H9 (cell line): ENCODE data around the gene MRPL37. TPM values are rescaled to one million over a fixed set of nuclear protein-coding genes. Genes with fewer than 3 reads are reported as not detected.
A peak's percentile ranks its signal among the peaks of the same experiment; 100 is the strongest.

Experiments used
- DNase-seq: peaks from one replicate; pipeline ENCODE4 v3.0.0-alpha.2; 2017
- H2AFZ ChIP-seq: one replicate; pipeline ENCODE4 v1.6.1; 2013; ENCODE audit warnings: mild to moderate bottlenecking, low read length, control low read depth, moderate library complexity
- H2AK5ac ChIP-seq: 2 replicates; pipeline ENCODE4 v1.6.1; 2013; ENCODE audit warnings: low read length, control low read depth, mixed read lengths; ENCODE audit not compliant: insufficient read length
- H2BK120ac ChIP-seq: one replicate; pipeline ENCODE4 v1.6.1; 2013; ENCODE audit warnings: low read depth, mild to moderate bottlenecking, low read length, control low read depth, inconsistent platforms; ENCODE audit not compliant: poor library complexity, severe bottlenecking
- H2BK12ac ChIP-seq: 2 replicates; pipeline ENCODE4 v1.6.1; 2013; ENCODE audit warnings: low read length, control low read depth, mixed read lengths, low read depth; ENCODE audit not compliant: insufficient read length
- H2BK15ac ChIP-seq: 2 replicates; pipeline ENCODE4 v1.6.1; 2013; ENCODE audit warnings: low read depth, low read length, control low read depth
- H2BK20ac ChIP-seq: one replicate; pipeline ENCODE4 v1.6.1; 2013; ENCODE audit warnings: low read depth, mild to moderate bottlenecking, low read length, control low read depth, inconsistent platforms; ENCODE audit not compliant: poor library complexity, severe bottlenecking
- H2BK5ac ChIP-seq: 2 replicates; pipeline ENCODE4 v1.6.1; 2013; ENCODE audit warnings: low read length, control low read depth, mixed read lengths; ENCODE audit not compliant: insufficient read length
- H3K14ac ChIP-seq: 2 replicates; pipeline ENCODE4 v1.6.1; 2013; ENCODE audit warnings: low read length, control low read depth; ENCODE audit not compliant: insufficient read depth
- H3K18ac ChIP-seq: 2 replicates; pipeline ENCODE4 v1.6.1; 2013; ENCODE audit warnings: low read depth, mild to moderate bottlenecking, mixed read lengths, low read length, control low read depth; ENCODE audit not compliant: insufficient read length
- H3K23ac ChIP-seq: 2 replicates; pipeline ENCODE4 v1.6.1; 2013; ENCODE audit warnings: low read length, control low read depth, mixed read lengths, low read depth; ENCODE audit not compliant: insufficient read length
- H3K23me2 ChIP-seq: 2 replicates; pipeline ENCODE4 v1.6.1; 2013; ENCODE audit warnings: low read depth, mild to moderate bottlenecking, mixed read lengths, low read length, control low read depth; ENCODE audit not compliant: insufficient read length, poor library complexity, severe bottlenecking
- H3K27ac ChIP-seq: 2 replicates; pipeline ENCODE4 v1.5.1; 2013; ENCODE audit warnings: low read length, control low read depth, mixed read lengths, low read depth; ENCODE audit not compliant: insufficient read length
- H3K27me3 ChIP-seq: 2 replicates; pipeline ENCODE4 v1.6.1; 2013; ENCODE audit warnings: low read length, control low read depth, inconsistent platforms; ENCODE audit not compliant: insufficient read depth
- H3K4ac ChIP-seq: 2 replicates; pipeline ENCODE4 v1.6.1; 2013; ENCODE audit warnings: low read depth, mild to moderate bottlenecking, control low read depth, inconsistent platforms, low read length, moderate library complexity
- H3K4me1 ChIP-seq: 2 replicates; pipeline ENCODE4 v1.6.1; 2013; ENCODE audit warnings: low read length, control low read depth, inconsistent platforms; ENCODE audit not compliant: insufficient read depth
- H3K4me2 ChIP-seq: 2 replicates; pipeline ENCODE4 v1.6.1; 2013; ENCODE audit warnings: low read length, control low read depth, mixed read lengths; ENCODE audit not compliant: insufficient read length, insufficient read depth
- H3K56ac ChIP-seq: 2 replicates; pipeline ENCODE4 v1.6.1; 2013; ENCODE audit warnings: low read depth, mild to moderate bottlenecking, mixed read lengths, low read length, control low read depth; ENCODE audit not compliant: insufficient read length
- H3K79me1 ChIP-seq: 2 replicates; pipeline ENCODE4 v1.6.1; 2013; ENCODE audit warnings: low read depth, mild to moderate bottlenecking, moderate library complexity, low read length, control low read depth, inconsistent platforms; ENCODE audit not compliant: insufficient read depth, poor library complexity, severe bottlenecking
- H3K79me2 ChIP-seq: 2 replicates; pipeline ENCODE4 v1.6.1; 2013; ENCODE audit warnings: low read length, control low read depth, inconsistent platforms; ENCODE audit not compliant: insufficient read depth
- H3K9ac ChIP-seq: 2 replicates; pipeline ENCODE4 v1.6.1; 2013; ENCODE audit warnings: low read length, control low read depth, mixed read lengths; ENCODE audit not compliant: insufficient read length; ENCODE audit errors: extremely low read depth
- H3K9me3 ChIP-seq: one replicate; pipeline ENCODE4 v1.6.1; 2013; ENCODE audit warnings: low read depth, low read length, inconsistent platforms; ENCODE audit not compliant: control insufficient read depth
- H3T11ph ChIP-seq: one replicate; pipeline ENCODE4 v1.6.1; 2013; ENCODE audit warnings: mild to moderate bottlenecking, low read length, control low read depth, inconsistent platforms
- H4K20me1 ChIP-seq: one replicate; pipeline ENCODE4 v1.6.1; 2013; ENCODE audit not compliant: control insufficient read depth, insufficient read length, insufficient read depth
- H4K5ac ChIP-seq: 2 replicates; pipeline ENCODE4 v1.6.1; 2013; ENCODE audit warnings: low read depth, mild to moderate bottlenecking, mixed read lengths, low read length, control low read depth; ENCODE audit not compliant: insufficient read length
- H4K8ac ChIP-seq: replicated peaks from 2 replicates; pipeline ENCODE4 v1.6.1; 2013; ENCODE audit warnings: low read length, control low read depth, mixed read lengths, low read depth; ENCODE audit not compliant: insufficient read length
- H4K91ac ChIP-seq: 2 replicates; pipeline ENCODE4 v1.6.1; 2013; ENCODE audit warnings: low read depth, mild to moderate bottlenecking, moderate library complexity, mixed read lengths, low read length, control low read depth; ENCODE audit not compliant: insufficient read length
- H3K27ac Mint-ChIP-seq, 3 experiments: 2 replicates in 2 of 3; 3 replicates in 1 of 3; pipeline ENCODE4 v1.8.0; 2020 to 2021; ENCODE audit warnings: mixed read lengths in 3 of 3, mild to moderate bottlenecking in 1 of 3, moderate library complexity in 1 of 3
- H3K27me3 Mint-ChIP-seq: 2 replicates; pipeline ENCODE4 v1.8.0; 2021; ENCODE audit warnings: low read depth, mild to moderate bottlenecking, moderate library complexity, mixed read lengths
- H3K36me3 Mint-ChIP-seq, 3 experiments: 2 replicates in 2 of 3; 3 replicates in 1 of 3; pipeline ENCODE4 v1.8.0; 2020 to 2021; ENCODE audit warnings: low read depth in 3 of 3, mixed read lengths in 3 of 3; ENCODE audit not compliant: insufficient read depth in 1 of 3
- H3K4me1 Mint-ChIP-seq, 2 experiments: 2 replicates each; pipeline ENCODE4 v1.8.0; 2020; ENCODE audit warnings: mixed read lengths in 2 of 2
- H3K4me3 Mint-ChIP-seq, 2 experiments: 2 replicates in 1 of 2; 3 replicates in 1 of 2; pipeline ENCODE4 v1.8.0; 2020 to 2021; ENCODE audit warnings: mild to moderate bottlenecking in 2 of 2, mixed read lengths in 2 of 2, moderate library complexity in 1 of 2
- H3K9me3 Mint-ChIP-seq, 2 experiments: 2 replicates in 1 of 2; 3 replicates in 1 of 2; pipeline ENCODE4 v1.8.0; 2020; ENCODE audit warnings: mild to moderate bottlenecking in 2 of 2, mixed read lengths in 2 of 2, moderate library complexity in 1 of 2
- WGBS: extraction: QIAGEN DNeasy Blood & Tissue Kit; methylation state at CpG from one replicate; pipeline ENCODE4 v1.1.7; 2013; ENCODE audit warnings: missing lambda C conversion rate, low lambda C conversion rate, mixed read lengths; ENCODE audit not compliant: insufficient read length; ENCODE audit errors: extremely low coverage; 5-methylcytosine and 5-hydroxymethylcytosine counted together
- total RNA-seq: library from RNA; stranded (reverse); gene quantifications from 2 replicates; pipeline ENCODE4 v1.2.1, GENCODE V29; 2021
- TF ChIP-seq, protein P1 (sequence below): fragments of 200-600 bp; sonication (generic); conservative IDR thresholded peaks from 3 replicates; pipeline ENCODE4 v1.8.0; 2021; ENCODE audit warnings: antibody characterized with exemption, mild to moderate bottlenecking

Gene MRPL37
- total RNA-seq, 1 experiment from 2014 or later, result 123 TPM

DNA sequence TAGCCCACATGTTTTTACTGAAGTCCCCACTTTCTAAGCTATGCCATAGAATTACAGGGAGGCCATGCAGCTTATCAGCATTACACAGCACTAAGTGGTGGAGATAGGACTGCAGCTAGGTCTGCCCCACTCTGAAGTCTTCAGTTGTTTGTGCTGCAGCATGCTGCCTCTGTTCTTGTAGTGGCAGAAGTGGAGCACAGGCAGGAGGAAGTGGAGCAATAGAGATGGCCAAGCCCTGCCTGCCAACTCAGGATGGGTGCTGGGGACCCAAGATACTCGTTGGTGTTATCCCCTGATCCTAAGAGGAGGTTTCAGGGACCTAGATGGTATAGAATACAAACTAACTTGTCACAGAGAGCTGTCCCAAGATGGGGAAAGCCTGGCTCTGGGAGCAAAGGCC, 12.9 kb downstream of the MRPL37 start:
- H2AFZ ChIP-seq, result no peak overlapping the region
- no peaks in the 10 kb centered on the region for H3K23me2 ChIP-seq
- H3K27ac ChIP-seq, result no peak overlapping the region
- no peaks in the 10 kb centered on the region for H3K9me3 Mint-ChIP-seq
- no peak overlapping the region for H3K4me3 Mint-ChIP-seq
- H3K4me2 ChIP-seq, result no peak overlapping the region
- no peak overlapping the region for H3K9ac ChIP-seq
- no peaks in the 10 kb centered on the region for H3K79me2 ChIP-seq
- H4K5ac ChIP-seq, result no peak overlapping the region
- H3K4me1 Mint-ChIP-seq, result no peaks in the 10 kb centered on the region
- no peak for DNase-seq
- no peak overlapping the region for H2BK12ac ChIP-seq
- H4K8ac ChIP-seq, result no peak overlapping the region
- no peak overlapping the region for H2AK5ac ChIP-seq
- H3K18ac ChIP-seq, result no peak overlapping the region
- H3K9me3 ChIP-seq, result no peaks in the 10 kb centered on the region
- H2BK15ac ChIP-seq, result no peak overlapping the region
- H3K79me1 ChIP-seq, result no peaks in the 10 kb centered on the region
- TF ChIP-seq, protein P1, sequence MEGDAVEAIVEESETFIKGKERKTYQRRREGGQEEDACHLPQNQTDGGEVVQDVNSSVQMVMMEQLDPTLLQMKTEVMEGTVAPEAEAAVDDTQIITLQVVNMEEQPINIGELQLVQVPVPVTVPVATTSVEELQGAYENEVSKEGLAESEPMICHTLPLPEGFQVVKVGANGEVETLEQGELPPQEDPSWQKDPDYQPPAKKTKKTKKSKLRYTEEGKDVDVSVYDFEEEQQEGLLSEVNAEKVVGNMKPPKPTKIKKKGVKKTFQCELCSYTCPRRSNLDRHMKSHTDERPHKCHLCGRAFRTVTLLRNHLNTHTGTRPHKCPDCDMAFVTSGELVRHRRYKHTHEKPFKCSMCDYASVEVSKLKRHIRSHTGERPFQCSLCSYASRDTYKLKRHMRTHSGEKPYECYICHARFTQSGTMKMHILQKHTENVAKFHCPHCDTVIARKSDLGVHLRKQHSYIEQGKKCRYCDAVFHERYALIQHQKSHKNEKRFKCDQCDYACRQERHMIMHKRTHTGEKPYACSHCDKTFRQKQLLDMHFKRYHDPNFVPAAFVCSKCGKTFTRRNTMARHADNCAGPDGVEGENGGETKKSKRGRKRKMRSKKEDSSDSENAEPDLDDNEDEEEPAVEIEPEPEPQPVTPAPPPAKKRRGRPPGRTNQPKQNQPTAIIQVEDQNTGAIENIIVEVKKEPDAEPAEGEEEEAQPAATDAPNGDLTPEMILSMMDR, result no peak
- H3K4me1 ChIP-seq, result no peaks in the 10 kb centered on the region
- WGBS, result no CpG with 5 or more reads among the region's 1 CpG
- H2BK120ac ChIP-seq, result no peak overlapping the region
- no peak overlapping the region for H3K4ac ChIP-seq
- H3T11ph ChIP-seq, result no peak overlapping the region
- no peaks in the 10 kb centered on the region for H3K27me3 ChIP-seq
- peak overlapping the region in 1 of 3 experiments; percentile 76; a peak in 1 of 7 replicates for H3K27ac Mint-ChIP-seq
- H3K36me3 Mint-ChIP-seq, result peaks cover 57 to 95% (median 83%) of the 10 kb centered on the region in 3 experiments; a peak in 6 of 7 replicates
- no peak overlapping the region for H4K91ac ChIP-seq
- H2BK5ac ChIP-seq, result no peak overlapping the region
- H3K56ac ChIP-seq, result no peak overlapping the region
- H2BK20ac ChIP-seq, result no peak overlapping the region
- H4K20me1 ChIP-seq, result no peaks in the 10 kb centered on the region
- H3K27me3 Mint-ChIP-seq, result no peaks in the 10 kb centered on the region
- H3K23ac ChIP-seq, result no peak overlapping the region
- no peak overlapping the region for H3K14ac ChIP-seq
